Subcutaneous abdominal adipose tissue (tissue), 5 donors: ENCODE measurements around the gene NRG3.

Experiments
- H3K27ac ChIP-seq: one replicate; pipeline ENCODE4 v1.7.0; 2013; ENCODE audit warnings: low read depth, mild to moderate bottlenecking, inconsistent platforms, low read length, moderate library complexity
- H3K27me3 ChIP-seq, 5 donors: one replicate each; pipeline ENCODE4 v1.7.0; 2013; ENCODE audit warnings: low read length in 5 of 5, inconsistent platforms in 1 of 5; ENCODE audit not compliant: control insufficient read depth in 5 of 5, insufficient read depth in 4 of 5
- H3K36me3 ChIP-seq, 5 donors: one replicate each; pipeline ENCODE4 v1.7.0; 2013; ENCODE audit warnings: low read length in 5 of 5; ENCODE audit not compliant: control insufficient read depth in 5 of 5, insufficient read depth in 5 of 5
- H3K4me1 ChIP-seq, 5 donors: one replicate each; pipeline ENCODE4 v1.7.0; 2013; ENCODE audit warnings: low read length in 5 of 5, mild to moderate bottlenecking in 3 of 5, moderate library complexity in 1 of 5; ENCODE audit not compliant: control insufficient read depth in 5 of 5, insufficient read depth in 5 of 5
- H3K4me3 ChIP-seq, 5 donors: one replicate each; pipeline ENCODE4 v1.7.0; 2013; ENCODE audit warnings: low read length in 5 of 5, low read depth in 1 of 5
- H3K9ac ChIP-seq, 5 donors: one replicate each; pipeline ENCODE4 v1.7.0; 2013; ENCODE audit warnings: low read length in 5 of 5, mild to moderate bottlenecking in 4 of 5, moderate library complexity in 3 of 5
- H3K9me3 ChIP-seq, 5 donors: one replicate each; pipeline ENCODE4 v1.7.0; 2013; ENCODE audit warnings: low read length in 5 of 5; ENCODE audit not compliant: control insufficient read depth in 5 of 5
- donor health status: healthy.
- donor health status: healthy.
- donor health status: healthy.
- donor health status: healthy.
- donor health status: healthy.

Gene NRG3

GRCh38 chr10:82922755-82923154, 1047.8 kb downstream of the NRG3 start:
- Histone ChIP-seq H3K36me3 (no peaks in the 10 kb centered on the region), H3K4me3 (no peak overlapping the region), H3K9ac (no peak overlapping the region), H3K27me3 (no peaks in the 10 kb centered on the region), H3K9me3 (no peaks in the 10 kb centered on the region), H3K27ac (no peak overlapping the region), H3K4me1 (no peaks in the 10 kb centered on the region)

GRCh38 chr10:82924711-82925110, 1049.7 kb downstream of the NRG3 start:
- Histone ChIP-seq H3K9ac (no peak overlapping the region), H3K4me3 (no peak overlapping the region), H3K27ac (no peak overlapping the region), H3K36me3 (no peaks in the 10 kb centered on the region), H3K27me3 (no peaks in the 10 kb centered on the region), H3K9me3 (no peaks in the 10 kb centered on the region), H3K4me1 (no peaks in the 10 kb centered on the region)

GRCh38 chr10:82925547-82925946, 1050.6 kb downstream of the NRG3 start:
- H3K27me3 ChIP-seq = no peaks in the 10 kb centered on the region

GRCh38 chr10:82932451-82932850, 1057.5 kb downstream of the NRG3 start:
- H3K9ac ChIP-seq = no peak overlapping the region
- H3K4me3 ChIP-seq = no peak overlapping the region
- peaks cover 0 to 9% (median 0%) of the 10 kb centered on the region in 5 donors for H3K4me1 ChIP-seq
- no peaks in the 10 kb centered on the region for H3K36me3 ChIP-seq
- no peaks in the 10 kb centered on the region for H3K9me3 ChIP-seq
- H3K27ac ChIP-seq = no peak overlapping the region
- no peaks in the 10 kb centered on the region for H3K27me3 ChIP-seq

More at GRCh38 chr10:82925547-82925946, 1050.6 kb downstream of the NRG3 start:
- Histone ChIP-seq H3K9me3 (no peaks in the 10 kb centered on the region), H3K36me3 (no peaks in the 10 kb centered on the region), H3K4me3 (no peak overlapping the region), H3K27ac (no peak overlapping the region), H3K4me1 (no peaks in the 10 kb centered on the region), H3K9ac (no peak overlapping the region)

GRCh38 chr10:82934429-82934828, 1059.4 kb downstream of the NRG3 start:
- H3K9me3 ChIP-seq = no peaks in the 10 kb centered on the region
- no peak overlapping the region for H3K9ac ChIP-seq
- H3K27ac ChIP-seq = no peak overlapping the region
- no peaks in the 10 kb centered on the region for H3K27me3 ChIP-seq
- H3K4me1 ChIP-seq = peaks cover 0 to 9% (median 0%) of the 10 kb centered on the region in 5 donors
- H3K36me3 ChIP-seq = no peaks in the 10 kb centered on the region
- no peak overlapping the region for H3K4me3 ChIP-seq

GRCh38 chr10:82934947-82935346, 1060.0 kb downstream of the NRG3 start:
- H3K27me3 ChIP-seq = no peaks in the 10 kb centered on the region
- no peaks in the 10 kb centered on the region for H3K9me3 ChIP-seq

GRCh38 chr10:82938331-82938730, 1063.3 kb downstream of the NRG3 start:
- H3K4me1 ChIP-seq = peaks cover 0 to 25% (median 17%) of the 10 kb centered on the region in 5 donors
- no peaks in the 10 kb centered on the region for H3K27me3 ChIP-seq
- H3K4me3 ChIP-seq = no peak overlapping the region
- H3K9me3 ChIP-seq = no peaks in the 10 kb centered on the region
- H3K36me3 ChIP-seq = no peaks in the 10 kb centered on the region
- no peak overlapping the region for H3K9ac ChIP-seq
- H3K27ac ChIP-seq = no peak overlapping the region

More at GRCh38 chr10:82934947-82935346, 1060.0 kb downstream of the NRG3 start:
- no peak overlapping the region for H3K4me3 ChIP-seq
- peaks cover 0 to 9% (median 0%) of the 10 kb centered on the region in 5 donors for H3K4me1 ChIP-seq
- no peaks in the 10 kb centered on the region for H3K36me3 ChIP-seq
- H3K27ac ChIP-seq = no peak overlapping the region
- H3K9ac ChIP-seq = no peak overlapping the region

GRCh38 chr10:82942286-82943099, 1067.5 kb downstream of the NRG3 start:
- Histone ChIP-seq H3K36me3 (no peaks in the 10 kb centered on the region), H3K9ac (peak overlapping the region in 1 of 5 donors; percentile 23), H3K4me1 (peaks cover 0 to 31% (median 20%) of the 10 kb centered on the region in 5 donors), H3K27ac (peak overlapping the region; percentile 15), H3K4me3 (peak overlapping the region in 1 of 5 donors; percentile 29), H3K27me3 (no peaks in the 10 kb centered on the region), H3K9me3 (peaks cover 0 to 9% (median 8%) of the 10 kb centered on the region in 5 donors)

- Histone ChIP-seq H3K9ac (no peak overlapping the region), H3K4me1 (peaks cover 0 to 31% (median 20%) of the 10 kb centered on the region in 5 donors), H3K27ac (peak overlapping the region; percentile 0), H3K36me3 (no peaks in the 10 kb centered on the region), H3K27me3 (no peaks in the 10 kb centered on the region), H3K4me3 (peak overlapping the region in 1 of 5 donors; percentile 24), H3K9me3 (peaks cover 0 to 9% (median 8%) of the 10 kb centered on the region in 5 donors)
Observed at GRCh38 chr10:82943142-82943541, 1068.1 kb downstream of the NRG3 start.

GRCh38 chr10:82949816-82950575, 1075.0 kb downstream of the NRG3 start:
- no peak overlapping the region for H3K9ac ChIP-seq
- no peak overlapping the region for H3K4me3 ChIP-seq
- H3K36me3 ChIP-seq = no peaks in the 10 kb centered on the region
- no peaks in the 10 kb centered on the region for H3K27me3 ChIP-seq
- peaks cover 0 to 9% (median 6%) of the 10 kb centered on the region in 5 donors for H3K9me3 ChIP-seq
- no peaks in the 10 kb centered on the region for H3K4me1 ChIP-seq
- H3K27ac ChIP-seq = no peak overlapping the region
